DND-41 (cell line): ENCODE results near the gene TMEM9B.

ENCODE experiments used
- ATAC-seq: fragments of 200-7000 bp; cut with Tn5 transposase; 3 replicates; pipeline ENCODE4 v1.9.1; 2021; ENCODE audit warnings: low read depth; ENCODE audit not compliant: insufficient read depth
- DNase-seq: peaks from one replicate; pipeline ENCODE4 v3.0.0-alpha.2; 2020
- H2AFZ ChIP-seq: 2 replicates; pipeline ENCODE4 v1.6.0; 2012; ENCODE audit warnings: low read depth, low read length
- H3K27ac ChIP-seq: 2 replicates; pipeline ENCODE4 v1.5.1; 2012; ENCODE audit warnings: low read length, inconsistent platforms
- H3K27me3 ChIP-seq: fragments of 200-600 bp; sonication (generic); 2 replicates; pipeline ENCODE4 v1.6.0; 2012; ENCODE audit warnings: low read length, mild to moderate bottlenecking, inconsistent platforms; ENCODE audit not compliant: insufficient read depth, poor library complexity
- H3K36me3 ChIP-seq: 2 replicates; pipeline ENCODE4 v1.5.1; 2012; ENCODE audit warnings: low read length, inconsistent platforms; ENCODE audit not compliant: insufficient read depth
- H3K4me1 ChIP-seq: 2 replicates; pipeline ENCODE4 v1.5.1; 2012; ENCODE audit warnings: mild to moderate bottlenecking, low read length; ENCODE audit not compliant: insufficient read depth
- H3K4me2 ChIP-seq: 2 replicates; pipeline ENCODE4 v1.6.0; 2012; ENCODE audit warnings: mild to moderate bottlenecking, moderate library complexity, low read length, inconsistent platforms; ENCODE audit not compliant: insufficient read depth
- H3K4me3 ChIP-seq, 2 experiments: fragments of 200-600 bp in 1 of 2; shearing (Covaris generic) in 1 of 2; 2 replicates each; pipeline ENCODE4 v1.5.1; 2012 to 2016; ENCODE audit warnings: inconsistent platforms in 2 of 2, low read length in 2 of 2, mild to moderate bottlenecking in 2 of 2, low read depth in 1 of 2, moderate library complexity in 1 of 2
- H3K79me2 ChIP-seq: 2 replicates; pipeline ENCODE4 v1.6.0; 2012; ENCODE audit warnings: low read length, inconsistent platforms; ENCODE audit not compliant: insufficient read depth
- H3K9ac ChIP-seq: 2 replicates; pipeline ENCODE4 v1.6.0; 2012; ENCODE audit warnings: low read depth, mild to moderate bottlenecking, inconsistent platforms, low read length, moderate library complexity
- H3K9me3 ChIP-seq: 2 replicates; pipeline ENCODE4 v1.5.1; 2012; ENCODE audit warnings: low read length, moderate library complexity, mild to moderate bottlenecking, inconsistent platforms; ENCODE audit not compliant: insufficient read depth, severe bottlenecking
- H4K20me1 ChIP-seq: 2 replicates; pipeline ENCODE4 v1.6.0; 2012; ENCODE audit warnings: low read length; ENCODE audit not compliant: insufficient read depth
- CTCF ChIP-seq: IDR thresholded peaks from 2 replicates; pipeline ENCODE4 v1.5.1; 2012; ENCODE audit warnings: borderline replicate concordance, low read length, moderate library complexity, mild to moderate bottlenecking; ENCODE audit not compliant: poor library complexity, severe bottlenecking; ENCODE audit errors: extremely low read depth
- EZH2 ChIP-seq: IDR thresholded peaks from 3 replicates; pipeline ENCODE4 v1.6.1; 2012; ENCODE audit warnings: borderline replicate concordance, low read depth, mild to moderate bottlenecking, moderate library complexity, low read length, inconsistent platforms; ENCODE audit not compliant: severe bottlenecking

Gene TMEM9B

GRCh38 chr11:8913961-8914660 is 50.1 kb downstream of the TMEM9B start:
- peaks cover 52% of the 10 kb centered on the region for H3K36me3 ChIP-seq
- H3K4me3 ChIP-seq: peak overlapping the region in 1 of 2 experiments; percentile 23; a peak in 1 of 4 replicates
- peaks cover 44% of the 10 kb centered on the region for H3K4me1 ChIP-seq
- peak overlapping the region; percentile 57; the same call in 1 of the 2 replicates for H3K27ac ChIP-seq
- peak overlapping the region; percentile 51 for H3K4me2 ChIP-seq
- peaks cover 36% of the 10 kb centered on the region for H3K79me2 ChIP-seq
- DNase-seq (peak; percentile 68), ATAC-seq (peak; percentile 29; the same call in 2 of the 3 replicates)
- 0 out of 2 replicates have a peak overlapping the region, but pooled peaks have one; percentile 19 for H2AFZ ChIP-seq
- peaks cover 4% of the 10 kb centered on the region; the same call in 1 of the 2 replicates for H4K20me1 ChIP-seq
- peak overlapping the region; percentile 25; the same call in 1 of the 2 replicates for H3K9ac ChIP-seq
- no peaks in the 10 kb centered on the region for H3K27me3 ChIP-seq
- no peaks in the 10 kb centered on the region for H3K9me3 ChIP-seq
- TF ChIP-seq EZH2 (no peak), CTCF (peak; percentile 87)

- H2AFZ ChIP-seq: peak within 1 kb of the TSS; percentile 93
- peak within 1 kb of the TSS; percentile 96 for H3K9ac ChIP-seq
- peaks cover 36% of the 10 kb centered on the region for H3K79me2 ChIP-seq
- ATAC-seq (peak; percentile 91), DNase-seq (peak; percentile 99)
- peaks cover 23% of the 10 kb centered on the region for H3K36me3 ChIP-seq
- H3K4me3 ChIP-seq: peak within 1 kb of the TSS; percentile 88 to 97
- H3K27me3 ChIP-seq: no peaks in the 10 kb centered on the region
- H3K9me3 ChIP-seq: no peaks in the 10 kb centered on the region
- peaks cover 4% of the 10 kb centered on the region; the same call in 1 of the 2 replicates for H4K20me1 ChIP-seq
- H3K4me1 ChIP-seq: peaks cover 44% of the 10 kb centered on the region
- peak within 1 kb of the TSS; percentile 89 for H3K4me2 ChIP-seq
- peak within 1 kb of the TSS; percentile 91 for H3K27ac ChIP-seq
- no peak for TF ChIP-seq EZH2
- no peak for TF ChIP-seq CTCF
Observed at GRCh38 chr11:8911029-8911823, 53.0 kb downstream of the TMEM9B start, which contains the start of gene AKIP1. AKIP1 (plus strand) TSS chr11:8911189; CDS start chr11:8911450, 261 bp downstream.

GRCh38 chr11:8910649-8911026 is 53.6 kb downstream of the TMEM9B start:
- peak; percentile 16 for ATAC-seq
- Histone ChIP-seq H3K9me3 (no peaks in the 10 kb centered on the region), H3K79me2 (peaks cover 36% of the 10 kb centered on the region), H3K27me3 (no peaks in the 10 kb centered on the region), H3K36me3 (peaks cover 21% of the 10 kb centered on the region), H3K9ac (peak overlapping the region; percentile 60), H3K27ac (peak overlapping the region; percentile 77), H3K4me2 (peak overlapping the region; percentile 89), H3K4me3 (peak overlapping the region; percentile 23 to 88; a peak in 3 of 4 replicates), H4K20me1 (peaks cover 4% of the 10 kb centered on the region; the same call in 1 of the 2 replicates), H2AFZ (peak overlapping the region; percentile 93), H3K4me1 (peaks cover 44% of the 10 kb centered on the region)
- no peak for TF ChIP-seq EZH2
- no peak for TF ChIP-seq CTCF
- no peak for DNase-seq
